Sigmoid colon (tissue), 7 donors: ENCODE data around the gene ROBO3. TPM values are rescaled to one million over a fixed set of nuclear protein-coding genes. Genes with fewer than 3 reads are reported as not detected.
A peak's percentile ranks its signal among the peaks of the same experiment; 100 is the strongest.

Experiments used
- DNase-seq: peaks from one replicate; pipeline ENCODE4 v3.0.0-alpha.2; 2019
- H3K27ac ChIP-seq, 4 donors: fragments of 200-600 bp; sonication (generic); one replicate each; pipeline ENCODE4 v1.5.1; 2016 to 2019; ENCODE audit warnings: mild to moderate bottlenecking in 1 of 4
- H3K27me3 ChIP-seq, 3 donors: fragments of 200-600 bp; sonication (generic); one replicate each; pipeline ENCODE4 v1.5.1; 2019; ENCODE audit warnings: mild to moderate bottlenecking in 1 of 3
- H3K36me3 ChIP-seq, 4 donors: fragments of 200-600 bp; sonication (generic); one replicate each; pipeline ENCODE4 v1.5.1; 2016 to 2019
- H3K4me1 ChIP-seq, 4 donors: fragments of 200-600 bp; sonication (generic); one replicate each; pipeline ENCODE4 v1.5.1; 2017 to 2019
- H3K4me3 ChIP-seq, 4 donors: fragments of 200-600 bp; sonication (generic); one replicate each; pipeline ENCODE4 v1.5.1; 2017 to 2019; ENCODE audit warnings: mild to moderate bottlenecking in 2 of 4, moderate library complexity in 1 of 4
- H3K9me3 ChIP-seq, 4 donors: fragments of 200-600 bp in 3 of 4; sonication (generic) in 3 of 4; one replicate each; pipeline versions ENCODE4 v1.5.1 to v1.6.1; 2013 to 2019
- CTCF ChIP-seq, 4 experiments: fragments of 450-650 bp in 3 of 4; fragments of 200-600 bp in 1 of 4; IDR thresholded peaks; one replicate each; pipeline ENCODE4 v1.5.1; 2016 to 2019; ENCODE audit warnings: antibody characterized with exemption in 4 of 4, mild to moderate bottlenecking in 3 of 4, moderate library complexity in 2 of 4
- EP300 ChIP-seq, 4 donors: sonication (generic); formaldehyde crosslinking; IDR thresholded peaks; one replicate each; pipeline ENCODE4 v1.6.1; 2017; ENCODE audit warnings: antibody characterized with exemption in 4 of 4
- POLR2A ChIP-seq, 2 donors: fragments of 450-650 bp; IDR thresholded peaks; one replicate each; pipeline ENCODE4 v1.6.1; 2016; ENCODE audit warnings: antibody characterized with exemption in 2 of 2, mild to moderate bottlenecking in 2 of 2, moderate library complexity in 2 of 2
- POLR2AphosphoS5 ChIP-seq, 4 donors: sonication (generic); formaldehyde crosslinking; IDR thresholded peaks; one replicate each; pipeline ENCODE4 v1.6.1; 2017; ENCODE audit warnings: antibody characterized with exemption in 4 of 4
- WGBS, 2 donors: extraction: QIAGEN DNeasy Blood & Tissue Kit; methylation state at CpG; one replicate each; pipeline ENCODE4 v1.1.7; 2013; 5-methylcytosine and 5-hydroxymethylcytosine counted together
- intact Hi-C: fragments of 100-400 bp; cut with DNase I; formaldehyde crosslinking; loops from one replicate; pipeline ENCODE4 v1.15.1; 2023
- polyA plus RNA-seq, 3 donors: library from polyadenylated mRNA; stranded (reverse); fragments of 200-250 nt; gene quantifications; one replicate each; pipeline ENCODE4 v1.2.3, GENCODE V29; 2013
- total RNA-seq, 4 donors: library from RNA; depleted of rRNA; stranded (reverse); fragments of >200 nt; gene quantifications; one replicate each; pipeline ENCODE4 v1.1.0, GENCODE V29; 2016
- donor health status: healthy with polysubstance abuse.
- donor health status: Bipolar disorder and iron deficiency.
- donor health status: healthy.

Gene ROBO3
- total and polyA plus RNA-seq, 7 donors = 1.6 to 37.7 (median 9.1) TPM

DNA sequence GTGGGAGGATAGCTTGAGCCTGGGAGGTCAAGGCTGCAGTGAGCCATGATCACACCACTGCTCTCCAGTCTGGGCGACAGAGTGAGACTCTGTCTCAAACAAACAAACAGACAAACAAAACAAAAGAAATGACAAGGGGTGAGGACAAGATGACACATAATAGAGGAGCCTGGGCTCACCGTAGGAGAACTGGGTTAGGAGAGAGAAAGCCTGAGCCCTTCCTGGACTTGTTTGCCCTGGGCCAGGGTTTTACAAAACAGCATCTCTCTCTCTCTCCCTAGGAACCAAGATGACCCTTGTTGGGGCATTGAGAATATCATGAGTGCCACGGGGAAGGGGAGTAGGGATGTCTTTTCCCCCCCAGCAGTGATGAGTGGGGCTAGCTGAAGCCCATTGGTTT, 15.7 kb downstream of the ROBO3 start:
- intact Hi-C loops = no loop called here
- no peak overlapping the region for H3K4me3 ChIP-seq
- no peak for DNase-seq
- no peak overlapping the region for H3K27ac ChIP-seq
- no peaks in the 10 kb centered on the region for H3K36me3 ChIP-seq
- no peaks in the 10 kb centered on the region for H3K27me3 ChIP-seq
- 87 to 90% methylated on average over 3 of the region's 3 CpGs for WGBS, 2 donors
- TF ChIP-seq CTCF (IDR thresholded peaks at IDR 0.05) = no peak
- H3K4me1 ChIP-seq = peaks cover 0 to 15% (median 10%) of the 10 kb centered on the region in 4 donors
- no peaks in the 10 kb centered on the region for H3K9me3 ChIP-seq

DNA sequence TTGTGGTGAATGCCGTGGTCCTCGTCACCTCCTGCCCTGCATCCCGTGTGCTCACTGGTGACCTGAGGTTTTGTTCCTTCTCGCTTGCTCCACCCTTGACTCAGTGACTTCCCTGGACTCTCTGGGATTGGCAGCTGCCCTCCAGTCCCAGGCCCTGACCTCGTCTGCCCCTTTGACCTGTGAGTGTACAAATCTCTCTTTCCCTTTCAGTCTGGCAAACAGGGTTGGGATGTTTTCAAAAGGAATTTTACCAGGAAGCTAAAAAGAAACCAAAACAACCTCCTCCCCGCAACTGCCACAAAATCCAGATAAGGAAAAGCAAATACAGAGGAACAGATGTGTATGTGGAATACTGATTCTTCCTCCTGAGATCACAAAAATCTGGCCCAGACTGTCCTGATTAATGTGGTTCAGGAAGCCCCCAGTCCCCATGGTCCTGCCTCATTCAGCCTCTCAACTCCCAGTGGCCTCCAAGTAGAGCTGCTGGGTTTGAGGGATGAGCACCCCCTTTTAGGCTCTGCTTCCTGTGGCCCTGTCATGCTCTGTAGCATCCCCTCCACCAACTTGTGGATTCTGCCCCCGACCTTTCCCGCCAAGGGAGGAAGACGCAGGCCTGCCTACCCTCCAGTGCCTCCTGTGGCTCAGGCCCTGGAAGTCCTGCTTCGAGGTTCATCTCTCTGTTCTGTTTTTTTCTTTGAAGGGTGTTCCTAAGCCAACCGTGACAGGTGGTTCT, 17.3 kb downstream of the ROBO3 start:
- DNase-seq = no peak
- H3K36me3 ChIP-seq = no peaks in the 10 kb centered on the region
- H3K4me1 ChIP-seq = peaks cover 0 to 4% (median under 1%) of the 10 kb centered on the region in 4 donors
- peak overlapping the region in 1 of 4 donors; percentile 43 for H3K27ac ChIP-seq
- no peaks in the 10 kb centered on the region for H3K9me3 ChIP-seq
- no peak for TF ChIP-seq POLR2AphosphoS5 (IDR thresholded peaks at IDR 0.05)
- TF ChIP-seq EP300 (IDR thresholded peaks at IDR 0.05) = no peak
- no peak for TF ChIP-seq CTCF (IDR thresholded peaks at IDR 0.05)
- TF ChIP-seq POLR2A (IDR thresholded peaks at IDR 0.05) = no peak
- peaks cover 0 to 12% (median 9%) of the 10 kb centered on the region in 3 donors for H3K27me3 ChIP-seq
- H3K4me3 ChIP-seq = no peak overlapping the region
- 35 to 56% methylated on average over 11 of the region's 11 CpGs for WGBS, 2 donors
- intact Hi-C loops = no loop called here

GRCh38 chr11:124884340-124884739, 19.1 kb downstream of the ROBO3 start:
- 87 to 92% methylated on average over 1 of the region's 1 CpG for WGBS, 2 donors
- no peaks in the 10 kb centered on the region for H3K36me3 ChIP-seq
- no peak for TF ChIP-seq EP300 (IDR thresholded peaks at IDR 0.05)
- no peak for TF ChIP-seq CTCF (IDR thresholded peaks at IDR 0.05)
- no peak for TF ChIP-seq POLR2AphosphoS5 (IDR thresholded peaks at IDR 0.05)
- TF ChIP-seq POLR2A (IDR thresholded peaks at IDR 0.05) = no peak
- intact Hi-C loops = no loop called here
- no peak overlapping the region for H3K27ac ChIP-seq
- DNase-seq = peak; percentile 22
- no peaks in the 10 kb centered on the region for H3K9me3 ChIP-seq
- peaks cover 0 to 27% (median 9%) of the 10 kb centered on the region in 3 donors for H3K27me3 ChIP-seq
- no peak overlapping the region for H3K4me3 ChIP-seq
- no peaks in the 10 kb centered on the region for H3K4me1 ChIP-seq

DNA sequence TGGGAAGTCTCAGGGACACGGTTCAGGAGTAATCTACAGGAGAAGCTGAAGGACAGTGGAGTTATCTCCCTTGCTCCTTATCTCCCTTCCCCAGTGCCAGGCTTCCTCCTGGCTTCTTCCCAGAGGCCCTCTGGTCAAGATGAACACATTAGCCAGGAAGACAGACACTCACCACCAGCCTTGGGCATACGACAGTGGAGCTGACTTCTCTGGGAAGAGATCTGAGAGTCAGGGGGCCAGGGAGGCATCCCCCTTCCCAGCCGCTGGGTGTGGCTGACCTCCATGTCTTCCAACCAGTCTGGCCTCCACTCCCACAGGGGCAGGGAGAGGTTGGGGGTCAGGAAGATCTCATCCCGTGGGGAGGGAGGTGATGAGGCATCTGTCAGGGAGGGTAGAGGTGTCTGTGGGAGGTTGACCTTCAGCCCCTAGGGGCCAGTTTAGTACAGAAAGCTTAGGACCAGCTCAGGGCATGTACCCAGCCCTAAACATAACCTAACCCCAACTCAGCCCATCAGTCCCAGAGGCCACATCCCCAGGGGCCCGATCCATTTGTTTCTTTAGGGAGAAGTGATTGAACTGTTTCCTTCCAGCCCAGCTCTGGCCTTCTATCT, 19.7 kb downstream of the ROBO3 start:
- WGBS, 2 donors = 80 to 89% methylated on average over 5 of the region's 5 CpGs
- no peak overlapping the region for H3K4me3 ChIP-seq
- no peak overlapping the region for H3K27ac ChIP-seq
- TF ChIP-seq EP300 (IDR thresholded peaks at IDR 0.05) (no peak), CTCF (IDR thresholded peaks at IDR 0.05) (no peak), POLR2AphosphoS5 (IDR thresholded peaks at IDR 0.05) (no peak), POLR2A (IDR thresholded peaks at IDR 0.05) (no peak)
- peaks cover 0 to 4% (median 0%) of the 10 kb centered on the region in 4 donors for H3K4me1 ChIP-seq
- no peaks in the 10 kb centered on the region for H3K36me3 ChIP-seq
- intact Hi-C loops = no loop called here
- no peaks in the 10 kb centered on the region for H3K9me3 ChIP-seq
- peak; percentile 48 for DNase-seq
- peaks cover 0 to 27% (median 9%) of the 10 kb centered on the region in 3 donors for H3K27me3 ChIP-seq
